GM19463 (cell line): ENCODE data around the gene DNAJA4.

Source experiments
- ATAC-seq: cut with Tn5 transposase; IDR thresholded peaks from one replicate; pipeline ENCODE4 v1.9.1; 2021; ENCODE audit warnings: mild to moderate bottlenecking, moderate library complexity; ENCODE audit not compliant: unreplicated experiment

The DNAJA4 gene

DNA sequence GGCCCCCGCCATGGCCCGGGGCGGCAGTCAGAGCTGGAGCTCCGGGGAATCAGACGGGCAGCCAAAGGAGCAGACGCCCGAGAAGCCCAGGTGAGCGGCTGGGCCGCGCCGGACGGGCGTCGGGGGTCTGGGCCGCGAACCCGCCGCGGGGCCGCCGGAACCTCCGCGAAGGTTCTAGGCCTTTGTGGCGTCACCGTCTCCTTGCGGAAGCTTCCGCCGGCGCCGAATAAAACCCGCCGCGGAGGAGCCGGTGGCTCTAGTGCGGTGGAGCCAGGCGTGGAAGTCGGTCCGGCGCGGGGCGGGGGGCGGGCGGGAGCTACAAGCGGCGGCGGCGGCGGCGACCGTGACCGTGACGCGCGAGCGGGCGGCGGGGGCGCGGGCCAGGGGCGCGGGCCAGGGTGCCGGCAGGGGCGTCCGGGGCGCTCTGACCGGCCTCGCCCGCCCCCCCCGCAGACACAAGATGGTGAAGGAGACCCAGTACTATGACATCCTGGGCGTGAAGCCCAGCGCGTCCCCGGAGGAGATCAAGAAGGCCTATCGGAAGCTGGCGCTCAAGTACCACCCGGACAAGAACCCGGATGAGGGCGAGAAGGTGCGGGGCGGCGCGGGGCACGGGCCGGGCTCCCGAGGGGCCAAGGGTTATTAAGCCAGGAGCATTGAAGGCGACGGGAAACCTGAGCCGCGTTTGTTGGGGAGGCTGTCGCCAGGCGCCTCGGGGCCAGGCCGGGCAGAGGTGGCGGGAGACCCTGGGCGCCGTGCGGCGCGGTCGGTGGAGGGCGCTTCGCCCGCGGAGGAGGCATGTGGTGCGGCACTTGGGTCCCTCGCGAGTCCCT lies at the start of gene DNAJA4:
Gene DNAJA4, plus strand, starts transcription at position 259 of the 833 bp plus-strand sequence. Its CDS starts 202 bp downstream, at position 461.
- no peak for ATAC-seq

DNA sequence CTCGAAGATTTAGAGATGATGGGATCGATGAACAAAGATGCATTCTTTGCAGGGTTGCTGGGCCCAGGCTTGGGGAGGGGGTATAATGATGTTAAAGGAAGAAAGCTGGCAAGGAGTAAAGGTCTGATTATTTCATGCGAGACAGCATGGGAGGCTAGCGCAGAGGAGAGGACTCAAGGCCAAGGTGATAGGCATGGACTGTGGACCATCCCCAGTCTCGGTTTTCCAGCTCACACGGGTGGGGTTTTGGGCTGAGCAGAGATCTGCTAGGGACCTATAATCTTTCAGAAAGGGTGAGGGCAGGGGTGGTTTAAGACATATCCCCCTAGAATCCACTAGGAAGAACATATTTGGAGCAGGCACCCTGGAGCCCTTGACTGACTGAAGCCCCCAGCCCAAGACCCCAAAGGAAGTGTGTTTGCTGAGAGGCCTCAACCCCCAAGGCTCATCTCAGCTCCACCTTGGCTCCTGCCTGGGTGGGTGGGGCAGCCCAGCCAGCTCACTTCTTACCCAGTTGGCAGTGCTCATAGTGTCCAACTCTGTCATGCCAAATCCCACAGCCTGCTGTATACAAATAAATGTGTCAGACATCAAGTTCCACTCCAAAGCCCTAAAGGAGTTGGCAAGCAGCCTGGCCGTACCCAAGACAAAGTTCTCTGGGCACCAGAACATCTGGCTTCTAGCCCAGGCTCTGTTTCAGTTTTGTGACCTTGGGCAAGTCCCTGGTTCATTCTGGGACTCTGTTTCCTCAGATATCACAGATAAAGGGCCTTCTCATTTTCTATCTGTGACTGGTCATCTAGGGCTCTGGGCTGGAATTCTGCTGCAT lies 47.9 kb upstream of the DNAJA4 start:
- ATAC-seq = no peak

DNA sequence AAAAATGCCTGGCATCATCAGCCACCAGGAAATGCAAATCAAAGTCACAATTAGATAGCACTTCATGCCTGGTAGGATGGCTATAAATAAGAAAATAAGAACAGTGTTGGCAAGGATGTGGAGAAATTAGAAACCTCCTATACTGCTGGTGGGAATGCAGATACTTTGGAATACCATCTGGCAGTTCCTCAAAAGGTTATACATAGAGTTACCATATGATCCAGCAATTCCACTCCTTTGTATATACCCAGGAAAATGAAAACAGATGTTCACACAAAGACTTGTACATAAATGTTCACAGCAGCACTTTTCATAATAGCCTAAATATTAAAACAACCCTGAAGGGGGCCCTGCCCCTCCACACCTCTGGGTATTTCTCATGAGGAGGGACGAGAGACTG lies 43.6 kb upstream of the DNAJA4 start:
- ATAC-seq = no peak

DNA sequence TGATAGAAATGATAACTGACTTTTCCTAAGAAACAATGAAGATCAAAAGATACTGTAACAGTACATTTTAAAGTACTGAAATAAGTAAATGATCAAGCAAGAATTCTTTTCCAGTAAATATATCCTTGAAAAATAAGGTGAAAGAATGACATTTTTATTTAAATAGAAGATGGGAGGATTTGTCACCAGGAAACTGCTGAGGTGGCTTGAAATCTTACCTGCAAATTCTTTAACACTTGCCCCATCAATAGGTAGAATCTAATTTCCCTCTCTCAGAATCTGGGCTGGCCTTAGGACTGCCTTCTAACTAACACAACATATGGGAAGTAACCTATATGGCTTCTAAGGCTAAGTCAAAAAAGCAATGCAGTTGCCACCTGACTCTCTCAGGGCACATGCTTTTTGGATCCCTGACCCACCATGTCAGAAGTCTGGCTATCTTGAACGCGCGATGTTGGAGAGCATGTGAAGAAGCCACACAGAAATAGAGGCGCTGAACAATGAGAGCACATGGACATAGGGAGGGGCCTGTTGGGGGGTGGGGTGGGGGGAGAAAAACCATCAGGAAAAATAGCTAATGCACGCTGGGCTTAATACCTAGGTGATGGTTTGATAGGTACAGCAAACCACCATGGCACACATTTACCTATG lies 41.5 kb upstream of the DNAJA4 start:
- ATAC-seq = no peak

DNA sequence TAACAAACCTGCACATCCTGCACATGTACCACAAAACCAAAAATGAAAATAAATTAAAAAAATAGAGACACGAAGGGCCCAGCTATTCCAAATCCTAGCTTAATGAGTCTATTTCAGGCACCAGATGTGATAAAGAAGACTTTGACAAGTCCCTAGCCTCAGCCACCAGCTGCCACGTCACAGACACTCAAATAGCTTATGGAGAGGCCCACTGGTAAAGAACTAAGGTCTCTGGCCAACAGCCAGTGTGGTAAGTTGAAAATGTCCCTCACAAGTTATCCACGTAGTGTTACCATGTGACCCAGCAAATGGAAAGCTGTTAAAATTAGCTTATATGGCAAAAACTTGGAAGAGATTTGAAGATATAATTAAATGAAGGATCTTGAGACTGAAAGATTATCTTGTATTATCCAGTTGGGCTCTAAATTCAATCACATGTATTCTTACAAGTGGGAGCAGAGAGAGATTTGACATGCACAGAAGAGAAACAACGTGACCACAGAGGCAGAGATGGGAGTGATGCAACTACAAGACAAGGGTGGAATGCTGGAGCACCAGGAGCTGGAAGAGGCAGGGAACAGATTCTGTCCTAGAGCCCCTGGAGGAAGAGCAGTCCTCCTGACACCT lies 40.9 kb upstream of the DNAJA4 start:
- ATAC-seq = no peak

DNA sequence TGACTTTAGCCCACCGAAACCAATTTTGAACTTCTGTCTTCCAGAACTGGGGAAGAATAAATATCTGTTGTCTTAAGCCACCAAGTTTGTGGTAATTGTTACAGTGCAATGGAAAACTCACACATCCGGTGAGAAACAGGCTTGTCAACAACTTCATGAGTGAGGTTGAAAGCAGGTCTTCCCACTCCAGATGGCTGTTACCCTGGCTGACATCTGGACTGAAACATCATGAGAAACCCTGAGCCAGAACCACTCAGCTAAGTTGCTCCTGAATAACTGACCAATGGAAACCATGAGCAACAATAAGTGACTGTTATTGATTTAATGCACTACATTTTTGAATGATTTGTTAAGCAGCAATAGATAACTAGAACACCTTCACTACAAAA lies 40.3 kb upstream of the DNAJA4 start:
- no peak for ATAC-seq

DNA sequence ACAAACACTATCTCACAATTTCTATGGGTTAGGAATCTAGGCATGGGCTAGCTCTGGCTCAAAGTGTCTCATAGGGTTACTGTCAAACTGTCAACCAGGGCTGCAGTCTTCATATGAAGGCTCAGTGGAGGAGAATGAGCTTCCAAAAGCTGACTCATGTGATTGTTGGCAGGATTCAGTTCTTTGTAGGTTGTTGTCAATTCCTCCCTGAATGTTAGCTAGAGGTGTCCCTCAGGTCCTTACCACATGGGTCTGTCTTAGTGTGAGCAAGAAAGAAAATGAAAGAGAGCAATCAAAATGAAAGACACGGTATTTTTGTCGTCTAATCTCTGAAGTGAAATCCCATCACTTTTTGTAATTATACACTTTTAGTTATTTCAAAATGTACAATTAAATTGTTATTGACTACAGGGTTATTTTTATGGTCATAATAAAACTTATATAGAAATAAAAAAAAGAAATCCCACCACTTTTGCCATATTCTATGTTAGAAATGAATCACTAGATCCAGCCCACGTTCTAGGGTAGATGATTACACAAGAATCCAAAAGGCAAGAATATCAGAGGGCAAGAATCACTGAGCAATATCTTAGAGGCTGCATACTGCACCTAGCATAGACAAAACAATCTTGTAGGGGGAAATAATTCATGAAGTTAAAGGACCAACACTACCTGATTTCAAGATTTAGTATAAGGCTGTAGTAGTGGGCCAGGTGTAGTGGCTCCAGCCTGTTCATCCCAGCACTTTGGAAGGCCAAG lies 38.4 kb upstream of the DNAJA4 start:
- peak; percentile 74 for ATAC-seq

DNA sequence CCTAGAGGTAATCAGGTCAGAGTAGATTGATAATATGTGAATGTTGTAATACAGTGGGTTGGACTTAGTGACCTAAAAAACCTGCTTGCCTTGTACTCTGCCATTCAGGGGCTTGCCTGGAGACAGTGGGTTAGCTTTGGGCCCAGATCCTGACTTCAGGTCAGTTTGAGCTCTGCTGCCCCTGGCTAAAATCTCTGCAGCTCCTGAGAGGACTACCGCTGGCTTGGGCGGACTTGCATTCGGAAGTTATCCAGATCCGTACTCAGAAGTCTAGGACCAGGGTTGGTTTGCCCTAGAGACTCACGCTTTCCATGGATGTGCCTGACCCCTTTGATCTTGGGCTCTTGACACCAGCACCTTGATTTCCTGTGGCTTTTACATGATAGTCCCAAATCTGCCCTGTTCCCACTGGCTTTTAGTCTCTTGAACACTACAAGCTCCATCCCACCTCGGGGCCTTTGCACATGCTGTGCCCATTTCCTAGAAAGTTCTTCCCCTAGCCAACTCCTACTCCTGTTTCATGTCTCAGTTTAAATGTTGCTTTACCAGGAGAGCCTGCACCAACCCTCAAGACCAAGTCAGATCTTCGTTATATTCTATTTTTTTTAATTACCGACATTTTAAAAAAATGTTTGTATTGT lies 35.9 kb upstream of the DNAJA4 start:
- no peak for ATAC-seq

DNA sequence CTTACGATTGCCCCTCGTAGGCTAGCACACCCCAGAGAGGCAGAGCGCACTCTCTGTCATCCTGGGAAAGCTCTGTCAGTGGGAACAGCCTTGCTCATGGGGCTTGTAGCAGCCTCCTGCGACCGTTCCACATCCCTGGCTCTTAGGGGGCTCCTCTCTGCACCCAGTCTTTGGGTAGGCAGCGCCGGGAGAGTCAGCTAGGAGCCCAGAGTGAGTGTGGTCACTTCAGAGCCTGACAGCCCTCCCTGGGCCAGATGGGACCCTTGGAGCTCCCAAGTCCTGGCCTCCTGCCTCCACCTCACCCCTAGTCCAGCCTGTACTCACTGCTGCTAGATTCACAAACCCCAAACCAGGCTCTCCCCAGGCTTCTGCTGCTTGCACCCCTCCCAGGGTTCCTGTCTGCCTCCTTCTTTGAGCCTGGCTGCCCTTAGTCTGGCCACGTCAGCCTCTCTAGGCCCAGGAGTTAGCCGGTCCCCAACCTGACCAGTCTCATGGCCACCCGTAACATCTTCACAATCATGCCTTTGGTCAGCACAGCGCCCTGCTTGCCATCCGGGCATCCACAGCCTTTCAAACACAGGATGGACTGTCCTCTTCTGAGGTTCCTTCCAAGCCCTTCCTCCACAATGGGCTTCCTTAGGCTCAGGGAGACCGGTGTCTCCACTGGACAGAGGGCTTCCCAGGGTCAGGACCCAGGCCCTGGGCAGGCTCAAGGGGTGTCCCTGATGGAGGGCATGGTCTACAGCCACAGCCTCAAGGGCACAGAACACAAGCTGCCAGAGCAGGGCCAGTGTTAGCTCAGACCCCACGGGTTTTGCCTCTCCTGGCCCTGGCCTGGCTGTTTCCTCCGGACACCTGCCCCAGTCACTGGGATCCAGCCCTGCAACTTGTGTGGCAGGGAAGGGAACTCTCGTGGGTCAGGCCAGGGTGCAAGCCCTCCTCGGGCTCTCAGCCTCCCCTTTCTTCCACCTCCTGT lies 34.6 kb upstream of the DNAJA4 start:
- no peak for ATAC-seq

DNA sequence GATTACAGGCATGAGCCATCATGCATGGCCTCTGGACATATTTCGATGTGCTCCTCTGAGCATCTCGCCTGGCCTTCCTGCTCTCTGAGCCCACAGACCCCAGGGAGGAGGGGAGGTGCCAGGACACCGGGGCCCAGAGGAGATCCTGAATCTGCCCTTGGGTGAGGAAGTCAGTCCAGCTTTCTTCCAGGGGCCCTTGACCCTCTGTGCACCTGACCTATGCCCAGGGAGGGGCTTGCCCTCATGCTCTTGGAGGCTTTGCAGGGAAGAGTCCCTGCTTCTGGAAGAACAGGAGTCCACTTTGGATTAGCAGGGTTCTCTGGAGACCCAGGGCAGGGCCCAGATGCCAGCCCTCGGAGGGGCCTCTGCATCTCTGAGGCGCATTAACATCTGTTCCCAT lies 31.4 kb upstream of the DNAJA4 start:
- ATAC-seq = no peak

DNA sequence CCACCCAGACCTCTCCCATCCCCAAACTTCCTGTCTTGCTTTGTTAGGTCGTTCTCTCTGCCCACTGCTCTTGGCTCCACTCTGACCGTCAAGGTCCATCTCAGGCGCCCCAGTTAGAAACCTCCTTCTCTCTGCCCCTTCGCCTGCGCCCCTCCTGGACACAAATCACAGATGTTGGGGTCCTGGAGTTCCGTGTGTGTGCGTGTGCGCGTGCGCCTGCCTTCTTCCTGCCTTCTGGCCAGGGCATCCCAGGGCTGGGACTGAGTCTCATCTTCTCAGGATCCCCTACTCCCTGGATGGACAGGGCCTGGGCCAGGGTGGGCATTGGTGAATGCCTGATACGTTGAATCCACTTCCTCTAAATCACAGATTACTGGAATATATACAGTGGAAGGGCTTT lies 30.9 kb upstream of the DNAJA4 start:
- ATAC-seq = no peak

DNA sequence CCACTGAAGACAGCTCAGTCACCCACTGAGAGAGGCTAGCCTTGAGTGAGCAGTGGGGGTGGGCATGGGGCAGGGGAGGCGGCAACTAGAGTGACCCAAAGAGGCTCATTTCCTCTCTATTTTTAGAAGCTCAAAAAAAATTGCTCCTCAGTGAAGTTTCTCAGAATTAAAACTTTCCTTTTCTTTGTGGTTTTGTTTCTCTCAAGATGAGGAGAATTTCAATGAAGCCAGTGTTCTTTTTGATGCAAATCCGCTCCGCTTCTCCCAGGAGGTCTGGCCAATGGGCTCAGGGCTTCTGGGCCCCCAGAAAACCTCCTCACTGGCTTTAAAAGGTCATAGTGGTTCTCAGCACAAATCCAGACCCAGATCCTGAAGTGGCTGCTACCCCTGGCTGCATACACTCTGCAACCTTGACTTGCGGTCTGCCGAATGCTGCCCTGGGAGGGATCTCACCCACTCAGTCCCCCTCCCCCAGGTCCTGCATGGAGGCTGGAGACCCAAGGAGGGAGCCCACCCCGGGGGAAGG lies 29.8 kb upstream of the DNAJA4 start, which contains the start of gene ACSBG1:
Gene ACSBG1, minus strand, starts transcription at position 51 of the 526 bp plus-strand sequence. CDS start 64 bp downstream, outside the sequence.
- no peak for ATAC-seq

DNA sequence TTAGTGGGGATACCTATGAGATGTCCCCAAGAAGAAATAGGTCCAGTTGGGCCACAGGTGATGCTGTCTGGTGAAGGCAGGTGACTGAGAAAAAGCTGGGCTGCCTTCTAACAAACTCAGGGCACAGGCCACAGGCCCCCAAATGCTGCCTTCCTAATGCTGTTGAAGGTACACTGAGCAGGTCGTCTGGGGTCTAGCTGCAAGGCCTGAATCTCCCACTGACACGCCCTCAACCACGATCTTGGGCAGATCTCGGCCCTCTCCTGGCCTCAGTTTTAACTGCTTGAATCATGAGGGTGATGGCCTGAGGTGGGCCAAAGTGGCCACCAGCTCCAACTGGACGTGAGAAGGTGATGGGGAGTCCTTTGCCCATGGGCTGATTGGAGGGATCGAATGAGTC lies 27.9 kb upstream of the DNAJA4 start:
- ATAC-seq = no peak

DNA sequence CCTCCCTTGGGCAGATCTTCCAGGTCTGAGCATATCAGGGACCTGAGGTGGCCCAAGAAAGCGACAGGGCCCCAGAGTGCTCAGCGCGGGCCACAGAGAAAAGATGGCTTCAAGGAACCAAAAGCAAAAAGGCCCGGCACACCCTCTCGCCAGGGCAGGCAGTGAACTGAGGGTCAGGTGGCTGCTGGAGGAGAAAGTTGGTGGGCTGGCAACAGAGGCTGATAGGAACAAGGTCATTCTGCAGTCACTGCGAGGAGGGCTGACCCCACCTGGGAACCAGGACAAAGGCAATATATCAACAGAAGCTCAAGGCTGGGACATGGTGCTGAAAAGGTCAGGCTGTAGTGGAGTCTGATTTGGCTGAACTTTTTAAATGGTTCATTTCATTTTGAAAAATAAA lies 27.2 kb upstream of the DNAJA4 start:
- ATAC-seq = no peak

DNA sequence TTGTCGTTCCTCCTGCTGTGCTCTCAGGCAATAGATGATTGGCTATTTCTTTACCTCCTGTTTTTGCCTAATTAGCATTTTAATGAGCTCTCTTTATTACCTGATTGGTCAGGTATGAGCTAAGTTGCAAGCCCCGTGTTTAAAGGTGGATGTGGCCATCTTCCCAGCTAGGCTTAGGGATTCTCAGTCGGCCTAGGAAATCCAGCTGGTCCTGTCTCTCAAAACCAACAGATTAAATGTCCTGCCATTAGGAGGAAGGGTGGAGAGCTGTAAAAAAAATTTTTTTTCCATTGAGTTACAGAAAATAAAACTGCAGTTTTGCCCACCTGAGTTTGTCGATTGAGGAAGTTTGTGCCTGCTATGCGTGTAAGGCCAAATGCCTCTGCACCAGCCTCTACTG lies 24.6 kb upstream of the DNAJA4 start:
- no peak for ATAC-seq

DNA sequence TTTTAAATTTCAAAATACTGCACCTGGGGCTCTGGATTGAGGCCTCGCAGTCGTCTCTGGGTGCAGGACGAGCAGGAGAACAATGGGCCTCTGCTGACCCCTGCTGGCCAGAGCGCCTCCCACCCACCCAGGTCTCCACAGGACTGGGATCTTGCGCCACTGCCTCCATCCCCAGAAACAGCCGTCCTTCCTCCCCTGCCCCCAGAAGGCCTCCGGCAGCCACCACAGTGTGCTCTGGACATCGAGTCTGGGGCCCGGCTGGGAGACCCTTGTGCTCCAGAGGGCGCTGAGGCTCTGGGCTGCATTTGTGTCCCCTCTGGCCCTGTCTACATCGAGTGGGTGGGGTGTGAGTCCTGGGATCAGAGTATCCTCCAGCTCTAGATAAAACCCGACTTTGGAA lies 23.3 kb upstream of the DNAJA4 start:
- ATAC-seq = peak; percentile 56

DNA sequence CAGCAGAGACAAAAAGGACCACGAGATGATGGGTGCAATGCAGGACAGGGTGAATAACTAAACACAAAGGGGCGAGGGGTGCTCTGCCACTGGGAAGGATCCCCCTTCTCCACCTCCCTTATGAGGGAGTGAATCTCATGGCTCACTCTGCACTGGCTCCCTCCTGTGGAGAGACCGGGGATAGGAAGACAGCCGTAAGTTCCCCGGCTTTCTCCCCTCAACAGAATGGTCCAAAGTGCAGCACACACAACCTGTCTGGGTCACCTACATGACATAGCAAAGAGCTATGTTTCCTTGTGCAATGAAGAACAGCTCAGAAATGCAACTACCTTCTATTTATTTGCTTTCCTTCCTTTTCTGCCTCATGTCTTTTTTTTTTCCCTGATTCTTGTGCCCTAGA lies 22.2 kb upstream of the DNAJA4 start:
- no peak for ATAC-seq

DNA sequence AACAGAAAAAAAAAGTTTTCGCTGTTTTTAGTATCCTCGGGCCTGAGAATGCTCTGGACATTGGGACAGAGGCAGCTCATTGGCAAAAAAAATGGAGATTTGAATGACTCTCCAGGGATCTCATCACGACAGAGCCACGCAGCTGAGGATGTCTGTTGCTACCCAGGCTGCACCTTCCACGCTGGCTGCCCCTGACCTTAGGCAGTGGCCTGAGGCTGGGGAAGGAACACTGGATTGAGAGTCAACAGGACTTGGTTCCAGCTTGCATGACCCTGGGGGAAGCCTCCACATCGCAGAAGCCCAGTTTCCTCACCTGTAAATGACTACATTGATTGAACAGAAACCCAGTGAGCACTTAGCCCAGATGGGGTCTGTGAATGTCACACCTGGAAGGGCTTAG lies 21.3 kb upstream of the DNAJA4 start:
- no peak for ATAC-seq
